T follicular helper cell (primary cell): ENCODE data around the gene RUNX2.
"Not testable (repeated sequence)": the region's sequence is repeated elsewhere in the genome, so short reads cannot be mapped to it uniquely, and the experiment has no call there.

Experiments
- DNase-seq: peaks from one replicate; pipeline ENCODE4 v3.0.0-alpha.2; 2020; ENCODE audit warnings: low read depth

The RUNX2 gene

GRCh38 chr6:45650524-45651135, 322.5 kb downstream of the RUNX2 start:
- DNase-seq: no peak

GRCh38 chr6:45651301-45651700, 323.2 kb downstream of the RUNX2 start:
- no peak for DNase-seq

- no peak for DNase-seq
These were observed 324.3 kb downstream of the RUNX2 start for GRCh38 chr6:45652416-45652815.

- no peak for DNase-seq
These were observed 325.2 kb downstream of the RUNX2 start for GRCh38 chr6:45653117-45653883.

- DNase-seq: no peak
These were observed 326.5 kb downstream of the RUNX2 start for GRCh38 chr6:45654673-45655072.

GRCh38 chr6:45655745-45656476, 327.8 kb downstream of the RUNX2 start:
- no peak for DNase-seq

- no peak for DNase-seq
These were observed 329.1 kb downstream of the RUNX2 start for GRCh38 chr6:45657226-45657625.

GRCh38 chr6:45658400-45658799, 330.3 kb downstream of the RUNX2 start:
- no peak for DNase-seq

GRCh38 chr6:45658958-45659357, 330.8 kb downstream of the RUNX2 start:
- no peak for DNase-seq

- no peak for DNase-seq
These were observed 333.5 kb downstream of the RUNX2 start for GRCh38 chr6:45661661-45662060.

- peak; percentile 7 for DNase-seq
These were observed 335.4 kb downstream of the RUNX2 start for GRCh38 chr6:45663251-45664221.

- DNase-seq: no peak
These were observed 336.6 kb downstream of the RUNX2 start for GRCh38 chr6:45664707-45665106.

GRCh38 chr6:45665859-45666258, 337.7 kb downstream of the RUNX2 start:
- no peak for DNase-seq

- DNase-seq: no peak
These were observed 338.7 kb downstream of the RUNX2 start for GRCh38 chr6:45666846-45667245.

- DNase-seq: no peak
These were observed 339.2 kb downstream of the RUNX2 start for GRCh38 chr6:45667300-45667699.

GRCh38 chr6:45667766-45668165, 339.6 kb downstream of the RUNX2 start:
- no peak for DNase-seq

- DNase-seq: no peak
These were observed 340.6 kb downstream of the RUNX2 start for GRCh38 chr6:45668705-45669104.

- not testable (repeated sequence) for DNase-seq
These were observed 345.0 kb downstream of the RUNX2 start for GRCh38 chr6:45673167-45673566.

- not testable (repeated sequence) for DNase-seq
These were observed 347.0 kb downstream of the RUNX2 start for GRCh38 chr6:45675166-45675565.

GRCh38 chr6:45675634-45676033, 347.5 kb downstream of the RUNX2 start:
- no peak for DNase-seq

GRCh38 chr6:45676380-45676779, 348.2 kb downstream of the RUNX2 start:
- DNase-seq: no peak
